H1 (cell line): ENCODE results near the gene COL11A2. TPM values are rescaled to one million over a fixed set of nuclear protein-coding genes. Genes with fewer than 3 reads are reported as not detected.

Source experiments
- CTCF ChIA-PET: fragments of 300-600 bp; sonication (Branson Sonifier 250); formaldehyde crosslinking; loops from one replicate; lab custom pipeline; 2021; ENCODE audit not compliant: partially characterized antibody; lab: Charles Lee
- POLR2A ChIA-PET: fragments of 300-600 bp; sonication (Branson Sonifier 250); formaldehyde crosslinking; loops from one replicate; lab custom pipeline; 2021; ENCODE audit warnings: inconsistent platforms; ENCODE audit not compliant: partially characterized antibody; lab: Charles Lee
- DNase-seq, 2 experiments: peaks; one replicate each; pipeline versions ENCODE4 v3.0.0 to v3.0.0-alpha.2; 2010 to 2022; ENCODE audit warnings: low spot score in 2 of 2, low read depth in 1 of 2, mixed read lengths in 1 of 2
- FAIRE-seq: peaks from 2 replicates; lab custom pipeline; 2011; peaks lifted over from hg19 to GRCh38; lab: Jason Lieb, UNC
- H2AFZ ChIP-seq: 2 replicates; pipeline ENCODE4 v1.8.1; 2012; ENCODE audit warnings: low read length, inconsistent platforms
- H2AK5ac ChIP-seq: 2 replicates; pipeline ENCODE4 v1.6.1; 2013; ENCODE audit warnings: low read depth, low read length
- H2BK120ac ChIP-seq: replicated peaks from 2 replicates; pipeline ENCODE3; 2013; ENCODE audit warnings: low read depth, low read length, inconsistent platforms
- H2BK12ac ChIP-seq: 2 replicates; pipeline ENCODE4 v1.6.1; 2013; ENCODE audit warnings: low read depth, low read length
- H2BK15ac ChIP-seq: 2 replicates; pipeline ENCODE4 v1.6.1; 2013; ENCODE audit warnings: low read length
- H2BK20ac ChIP-seq: 2 replicates; pipeline ENCODE4 v1.6.1; 2013; ENCODE audit warnings: low read length
- H2BK5ac ChIP-seq: 2 replicates; pipeline ENCODE4 v1.6.1; 2013; ENCODE audit warnings: low read depth, low read length
- H3K14ac ChIP-seq: 2 replicates; pipeline ENCODE4 v1.6.1; 2013; ENCODE audit warnings: inconsistent platforms; ENCODE audit not compliant: insufficient read length
- H3K18ac ChIP-seq: 2 replicates; pipeline ENCODE4 v1.6.1; 2013; ENCODE audit warnings: low read length; ENCODE audit errors: extremely low read depth
- H3K23ac ChIP-seq: 2 replicates; pipeline ENCODE4 v1.6.1; 2013; ENCODE audit warnings: inconsistent platforms; ENCODE audit not compliant: insufficient read length
- H3K23me2 ChIP-seq: 2 replicates; pipeline ENCODE4 v1.6.1; 2013; ENCODE audit warnings: low read depth, low read length
- H3K27ac ChIP-seq: 2 replicates; pipeline ENCODE4 v1.6.1; 2011; ENCODE audit warnings: low read depth, low read length, inconsistent platforms
- H3K27me3 ChIP-seq, 4 experiments: replicated peaks in 1 of 4; 1 replicate in 1 of 4; 2 replicates in 3 of 4; pipeline versions ENCODE4 v1.6.1 to v1.8.1; 2011 to 2013; ENCODE audit warnings: low read length in 3 of 4, mild to moderate bottlenecking in 3 of 4, inconsistent platforms in 2 of 4, mixed read lengths in 2 of 4, moderate library complexity in 1 of 4; ENCODE audit not compliant: control insufficient read depth in 3 of 4, insufficient read depth in 3 of 4; ENCODE audit errors: extremely low read depth in 1 of 4
- H3K36me3 ChIP-seq, 4 experiments: 2 replicates each; pipeline versions ENCODE4 v1.6.1 to v1.8.1; 2011 to 2013; ENCODE audit warnings: mild to moderate bottlenecking in 4 of 4, low read length in 3 of 4, moderate library complexity in 2 of 4, control low read depth in 1 of 4, inconsistent platforms in 1 of 4; ENCODE audit not compliant: insufficient read depth in 4 of 4, control insufficient read depth in 2 of 4
- H3K4ac ChIP-seq: replicated peaks from 2 replicates; pipeline ENCODE3; 2013; ENCODE audit warnings: low read length, low read depth, mixed read lengths, inconsistent platforms; ENCODE audit not compliant: insufficient read length
- H3K4me1 ChIP-seq, 4 experiments: replicated peaks in 1 of 4; 1 replicate in 1 of 4; 2 replicates in 3 of 4; pipeline versions ENCODE4 v1.6.1 to v1.8.1; 2011 to 2013; ENCODE audit warnings: low read length in 3 of 4, inconsistent platforms in 2 of 4, mixed read lengths in 1 of 4; ENCODE audit not compliant: insufficient read depth in 4 of 4, control insufficient read depth in 3 of 4
- H3K4me2 ChIP-seq, 2 experiments: 2 replicates each; pipeline versions ENCODE4 v1.6.1 to v1.8.1; 2011 to 2013; ENCODE audit warnings: low read depth in 2 of 2, low read length in 2 of 2, control low read depth in 1 of 2, inconsistent platforms in 1 of 2, mild to moderate bottlenecking in 1 of 2; ENCODE audit not compliant: insufficient read depth in 1 of 2
- H3K4me3 ChIP-seq, 4 experiments: fragments of 200-600, 300-600 bp in 1 of 4; sonication (generic), shearing (Covaris generic), sonication (Bioruptor Twin) in 1 of 4; 2 replicates each; pipeline versions ENCODE4 v1.5.1 to v1.8.1; 2011 to 2016; ENCODE audit warnings: low read length in 4 of 4, low read depth in 3 of 4, control low read depth in 2 of 4, inconsistent platforms in 2 of 4, mild to moderate bottlenecking in 2 of 4, mixed read lengths in 1 of 4, moderate library complexity in 1 of 4; ENCODE audit not compliant: insufficient read depth in 2 of 4; ENCODE audit errors: extremely low read depth in 1 of 4
- H3K56ac ChIP-seq: replicated peaks from 2 replicates; pipeline ENCODE3; 2013; ENCODE audit warnings: low read depth, mild to moderate bottlenecking, mixed read lengths, low read length, inconsistent platforms; ENCODE audit not compliant: insufficient read length
- H3K79me1 ChIP-seq: 2 replicates; pipeline ENCODE4 v1.6.1; 2013; ENCODE audit warnings: low read depth, low read length, control low read depth
- H3K79me2 ChIP-seq, 2 experiments: 2 replicates each; pipeline versions ENCODE4 v1.6.1 to v1.8.1; 2012 to 2013; ENCODE audit warnings: low read length in 2 of 2, mild to moderate bottlenecking in 2 of 2, inconsistent platforms in 1 of 2; ENCODE audit not compliant: insufficient read depth in 2 of 2, control insufficient read depth in 1 of 2
- H3K9ac ChIP-seq, 4 experiments: replicated peaks in 1 of 4; 1 replicate in 1 of 4; 2 replicates in 3 of 4; pipeline versions ENCODE4 v1.6.1 to v1.8.1; 2011 to 2013; ENCODE audit warnings: low read depth in 3 of 4, low read length in 3 of 4, control low read depth in 2 of 4, mild to moderate bottlenecking in 2 of 4, moderate library complexity in 2 of 4, inconsistent platforms in 1 of 4; ENCODE audit errors: extremely low read depth in 1 of 4
- H3K9me3 ChIP-seq, 2 experiments: 2 replicates each; pipeline versions ENCODE4 v1.6.1 to v1.8.1; 2012 to 2013; ENCODE audit warnings: mild to moderate bottlenecking in 2 of 2, moderate library complexity in 2 of 2, control low read depth in 1 of 2, inconsistent platforms in 1 of 2, low read depth in 1 of 2, low read length in 1 of 2, mixed read lengths in 1 of 2; ENCODE audit not compliant: insufficient read depth in 2 of 2
- H4K20me1 ChIP-seq, 2 experiments: replicated peaks in 1 of 2; 2 replicates each; pipeline versions ENCODE3 to v1.8.1; 2011 to 2013; ENCODE audit warnings: inconsistent platforms in 2 of 2, low read length in 2 of 2, mild to moderate bottlenecking in 1 of 2; ENCODE audit not compliant: insufficient read depth in 2 of 2, control insufficient read depth in 1 of 2
- H4K5ac ChIP-seq: 2 replicates; pipeline ENCODE4 v1.6.1; 2013; ENCODE audit warnings: low read length, low read depth, mixed read lengths, inconsistent platforms; ENCODE audit not compliant: insufficient read length
- H4K8ac ChIP-seq: 2 replicates; pipeline ENCODE4 v1.8.0; 2013; ENCODE audit warnings: mild to moderate bottlenecking, moderate library complexity, low read length, inconsistent platforms; ENCODE audit not compliant: insufficient read depth; ENCODE audit errors: extremely low read depth
- H4K91ac ChIP-seq: replicated peaks from 2 replicates; pipeline ENCODE3; 2013; ENCODE audit warnings: low read length, mixed read lengths, inconsistent platforms; ENCODE audit not compliant: insufficient read length
- KDM5A ChIP-seq: fragments of 200-600 bp; IDR thresholded peaks from 2 replicates; pipeline ENCODE4 v1.7.1; 2012; ENCODE audit warnings: mild to moderate bottlenecking, low read length, inconsistent platforms, mixed read lengths
- NANOG ChIP-seq: IDR thresholded peaks from 2 replicates; pipeline ENCODE4 v1.6.1; 2011; ENCODE audit warnings: low read length, low read depth, mild to moderate bottlenecking, inconsistent platforms; ENCODE audit not compliant: insufficient read depth, poor library complexity, severe bottlenecking
- SP4 ChIP-seq: IDR thresholded peaks from 2 replicates; pipeline ENCODE4 v1.6.1; 2012; ENCODE audit warnings: low read length, inconsistent platforms
- SUZ12 ChIP-seq: fragments of 200-600 bp; sonication (generic); IDR thresholded peaks from 2 replicates; pipeline ENCODE4 v1.6.1; 2012; ENCODE audit warnings: mild to moderate bottlenecking, inconsistent platforms, low read length, moderate library complexity, mixed read lengths
- WGBS, 2 experiments: shearing (Covaris generic) in 1 of 2; methylation state at CpG; one replicate each; pipeline versions ENCODE4 v1.1.6 to v1.1.7; 2013 to 2015; ENCODE audit warnings: low lambda C conversion rate in 2 of 2, mixed read lengths in 2 of 2, inconsistent platforms in 1 of 2, low coverage in 1 of 2, missing lambda C conversion rate in 1 of 2; ENCODE audit not compliant: insufficient replicate concordance in 2 of 2, insufficient coverage in 1 of 2, insufficient read length in 1 of 2; ENCODE audit errors: extremely low coverage in 1 of 2, missing lambda C conversion rate in 1 of 2; 5-methylcytosine and 5-hydroxymethylcytosine counted together
- polyA plus RNA-seq, 7 experiments: library from polyadenylated mRNA; depleted of rRNA in 3 of 7; stranded (reverse) in 5 of 7; unstranded in 2 of 7; fragments of >200 nt in 5 of 7; fragments of 200-250 nt in 2 of 7; gene quantifications; 1 replicate in 5 of 7; 2 replicates in 1 of 7; 4 replicates in 1 of 7; pipeline versions ENCODE4 v1.2.1 to v1.2.3, GENCODE V29; 2011 to 2013; ENCODE audit warnings: missing spikeins in 2 of 7, mixed read lengths in 2 of 7
- total RNA-seq: library from RNA; stranded (reverse); fragmentation: NEBNext Ultra II Directional; extraction: Animal tissue kit (Norgen Biotek cat#: 25700); gene quantifications from 2 replicates; pipeline ENCODE4 v1.2.1, GENCODE V29; 2021

The COL11A2 gene
- total and polyA plus RNA-seq, 2 of the 8 experiments (the other 6 are each of a cell fraction or from before 2014, with no cell fraction given): 2.8 to 3.8 TPM

GRCh38 chr6:33171880-33172687 lies 20.2 kb downstream of the COL11A2 start:
- no peak overlapping the region for H3K9ac ChIP-seq
- DNase-seq: no peak
- no peaks in the 10 kb centered on the region for H3K27me3 ChIP-seq
- H2BK120ac ChIP-seq: no peak overlapping the region
- no peaks in the 10 kb centered on the region for H3K36me3 ChIP-seq
- H3K23me2 ChIP-seq: no peaks in the 10 kb centered on the region
- no peak overlapping the region for H2BK15ac ChIP-seq
- H2BK20ac ChIP-seq: no peak overlapping the region
- H4K20me1 ChIP-seq: peaks cover 0 to 3% of the 10 kb centered on the region in 2 experiments
- no peaks in the 10 kb centered on the region for H3K9me3 ChIP-seq
- POLR2A ChIA-PET: interaction anchor here (0.6 to 3.8 kb wide), 11 partner anchors 16 to 201 kb away, joined by 3 to 17 read pairs (median 3); no protein-coding TSS in a partner anchor
- H4K5ac ChIP-seq: no peak overlapping the region
- H4K91ac ChIP-seq: no peak overlapping the region
- H2AFZ ChIP-seq: no peak overlapping the region
- no peak overlapping the region for H3K4me2 ChIP-seq
- H3K79me2 ChIP-seq: no peaks in the 10 kb centered on the region
- H3K56ac ChIP-seq: no peak overlapping the region
- no peak overlapping the region for H3K23ac ChIP-seq
- H3K4ac ChIP-seq: no peak overlapping the region
- 79% methylated on average over 8 of the region's 8 CpGs; no CpG with 5 or more reads in 1 of the 2 experiments for WGBS, 2 experiments
- H2AK5ac ChIP-seq: no peak overlapping the region
- no peak for TF ChIP-seq NANOG
- TF ChIP-seq KDM5A: no peak
- TF ChIP-seq SUZ12: no peak
- no peak for TF ChIP-seq SP4
- H4K8ac ChIP-seq: no peak overlapping the region; the same call in 1 of the 2 replicates
- no peaks in the 10 kb centered on the region for H3K79me1 ChIP-seq
- H2BK12ac ChIP-seq: no peak overlapping the region
- no peak overlapping the region for H2BK5ac ChIP-seq
- no peak overlapping the region for H3K27ac ChIP-seq
- no peak overlapping the region for H3K14ac ChIP-seq
- H3K18ac ChIP-seq: no peak overlapping the region
- no peak for FAIRE-seq
- H3K4me1 ChIP-seq: no peaks in the 10 kb centered on the region; a peak in 2 of 7 replicates
- H3K4me3 ChIP-seq: no peak overlapping the region
- CTCF ChIA-PET: interaction anchor here (0.6 to 5.5 kb wide), 23 partner anchors 10 to 239 kb away, joined by 3 to 74 read pairs (median 8); partner anchors contain the start of gene HLA-DPB1
